Stimulated activated CD8-positive, alpha-beta memory T cell treated with anti-CD3 and anti-CD28 coated beads, Interleukin-15, amount 100 ng/mL, for 48 hours (primary cell): ENCODE data around the gene MYH9.
A peak's percentile ranks its signal among the peaks of the same experiment; 100 is the strongest.
"Not testable (repeated sequence)": the region's sequence is repeated elsewhere in the genome, so short reads cannot be mapped to it uniquely, and the experiment has no call there.

Source experiments
- DNase-seq, 2 donors: peaks; one replicate each; pipeline ENCODE4 v3.0.0-alpha.2; 2020; ENCODE audit warnings: low read depth in 2 of 2

The MYH9 gene

DNA sequence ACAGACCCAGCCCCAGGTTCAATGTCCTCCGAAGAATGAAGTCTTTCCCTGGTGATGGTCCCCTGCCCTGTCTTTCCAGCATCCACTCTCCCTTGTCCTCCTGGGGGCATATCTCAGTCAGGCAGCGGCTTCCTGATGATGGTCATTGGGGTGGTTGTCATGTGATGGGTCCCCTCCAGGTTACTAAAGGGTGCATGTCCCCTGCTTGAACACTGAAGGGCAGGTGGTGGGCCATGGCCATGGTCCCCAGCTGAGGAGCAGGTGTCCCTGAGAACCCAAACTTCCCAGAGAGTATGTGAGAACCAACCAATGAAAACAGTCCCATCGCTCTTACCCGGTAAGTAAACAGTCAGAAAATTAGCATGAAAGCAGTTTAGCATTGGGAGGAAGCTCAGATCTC lies 120.7 kb downstream of the MYH9 start:
- DNase-seq = no peak

DNA sequence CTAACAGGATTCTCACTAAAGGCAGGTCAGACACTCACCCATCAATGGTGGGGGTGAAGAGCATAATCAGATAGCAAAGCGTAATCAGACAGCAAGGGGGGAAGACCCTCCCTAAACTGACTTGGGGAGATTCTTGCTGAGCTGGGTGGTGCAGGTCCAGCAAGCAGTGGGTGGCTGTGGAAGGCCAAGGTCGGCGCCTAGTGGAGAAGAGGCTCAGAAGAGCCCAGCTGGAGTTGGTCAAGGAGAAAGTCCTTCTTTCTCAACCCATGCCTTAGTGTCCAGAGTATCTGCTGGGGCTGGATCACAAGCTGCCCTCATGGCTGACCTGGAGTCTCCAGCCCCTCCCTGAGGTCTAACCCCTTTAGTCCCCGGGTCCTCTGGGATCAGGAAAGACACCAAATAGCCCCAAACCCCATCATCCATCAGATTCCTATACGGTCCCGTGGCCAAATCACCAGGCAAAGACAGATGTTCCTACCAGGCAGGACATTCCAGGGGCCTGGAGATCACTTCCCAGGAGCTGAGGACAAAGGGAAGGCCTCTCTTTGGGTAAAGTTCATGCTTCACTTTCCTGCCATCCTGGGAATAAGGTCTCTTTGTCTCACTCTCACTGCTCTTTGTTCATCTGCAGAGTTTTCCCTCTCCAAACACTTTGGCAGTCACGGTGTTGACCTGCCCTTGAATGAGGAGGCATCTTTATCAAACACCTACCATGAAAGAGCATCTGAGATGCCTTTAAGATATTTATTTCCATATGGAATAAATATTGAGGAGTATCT lies 123.7 kb downstream of the MYH9 start:
- not testable (repeated sequence) for DNase-seq

DNA sequence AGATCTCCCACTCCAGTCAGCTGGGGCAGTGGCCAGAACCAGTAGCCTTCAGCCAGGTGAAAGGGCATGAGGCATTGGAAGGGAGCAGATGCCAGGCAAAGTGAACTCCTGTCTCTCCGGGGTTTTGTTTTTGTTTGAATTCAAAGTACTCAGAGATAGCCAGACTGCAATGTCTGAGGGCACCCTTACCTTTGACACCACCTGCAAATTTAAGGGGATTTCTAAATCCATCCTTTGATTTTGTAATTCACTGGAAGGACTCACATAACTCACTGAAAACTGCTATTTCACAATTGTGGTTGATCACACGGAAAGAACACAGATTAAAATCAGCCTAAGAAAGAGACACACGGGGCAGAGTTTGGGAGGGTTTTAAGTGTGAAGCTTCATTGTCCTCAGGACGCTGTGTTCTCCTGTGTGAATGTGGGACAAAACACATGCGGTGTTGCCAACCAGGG lies 124.5 kb downstream of the MYH9 start:
- not testable (repeated sequence) for DNase-seq

DNA sequence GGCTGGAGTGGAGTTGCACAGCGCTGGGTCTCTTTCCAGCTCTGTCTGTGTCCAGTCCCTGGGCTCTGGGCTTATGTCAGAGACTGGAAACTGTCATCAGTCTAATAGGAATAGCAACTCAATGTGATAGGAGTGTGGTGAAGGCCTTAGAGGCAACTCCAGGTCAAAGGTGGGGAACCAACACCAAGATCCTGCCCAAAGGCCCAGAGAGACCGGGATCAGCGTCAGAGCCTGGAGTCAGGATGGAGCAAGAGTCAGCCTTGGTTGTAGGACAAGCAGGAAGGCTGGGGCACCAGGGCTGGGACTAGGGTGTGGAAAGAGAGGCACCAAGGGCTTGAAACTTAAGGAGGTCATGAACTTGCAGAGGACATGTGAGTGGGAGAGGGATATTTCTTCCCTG lies 125.5 kb downstream of the MYH9 start:
- not testable (repeated sequence) for DNase-seq

DNA sequence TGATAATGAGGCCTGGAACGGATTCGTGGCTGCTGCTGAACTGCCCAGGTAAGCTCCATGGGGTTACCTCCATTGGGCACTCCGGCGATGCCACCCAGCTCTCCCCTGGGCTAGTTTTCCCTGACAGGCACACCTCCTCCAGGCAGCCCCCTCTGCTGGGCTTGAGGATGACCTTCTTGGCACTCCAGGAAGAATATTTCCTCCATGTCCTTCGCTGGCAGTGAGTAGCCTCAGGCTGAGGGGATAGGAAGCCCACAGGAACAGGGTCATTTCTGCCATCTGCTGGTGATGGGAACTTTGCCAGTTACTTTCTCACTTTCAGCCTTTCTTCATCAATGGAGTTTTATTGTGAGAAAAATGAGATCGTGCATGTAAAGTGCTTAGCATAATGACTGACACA lies 126.1 kb downstream of the MYH9 start:
- not testable (repeated sequence) for DNase-seq

DNA sequence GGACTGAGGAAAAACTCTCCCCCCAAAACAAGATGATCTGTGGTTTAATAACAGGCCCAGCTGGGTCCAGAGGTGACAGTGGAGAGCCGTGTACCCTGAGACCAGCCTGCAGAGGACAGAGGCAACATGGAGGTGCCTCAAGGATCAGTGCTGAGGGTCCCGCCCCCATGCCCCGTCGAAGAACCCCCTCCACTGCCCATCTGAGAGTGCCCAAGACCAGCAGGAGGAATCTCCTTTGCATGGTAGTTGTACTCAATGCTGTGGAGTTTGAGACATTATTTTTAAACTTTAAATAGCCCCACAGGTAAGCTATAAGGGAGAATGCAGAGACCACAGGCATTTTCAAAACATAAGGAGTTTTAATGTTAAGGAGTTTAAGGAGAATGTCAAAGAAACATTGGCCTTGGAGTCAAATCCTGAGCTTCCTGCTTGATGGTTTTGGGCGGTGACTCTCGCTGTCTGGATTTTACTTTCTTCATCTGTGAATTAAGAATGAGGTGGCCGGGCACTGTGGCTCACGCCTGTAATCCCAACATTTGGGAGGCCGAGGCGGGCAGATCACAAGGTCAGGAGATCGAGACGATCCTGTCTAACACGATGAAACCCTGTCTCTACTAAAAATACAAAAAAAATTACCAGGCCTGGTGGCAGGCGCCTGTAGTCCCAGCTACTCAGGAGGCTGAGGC lies 128.0 kb downstream of the MYH9 start:
- no peak for DNase-seq

DNA sequence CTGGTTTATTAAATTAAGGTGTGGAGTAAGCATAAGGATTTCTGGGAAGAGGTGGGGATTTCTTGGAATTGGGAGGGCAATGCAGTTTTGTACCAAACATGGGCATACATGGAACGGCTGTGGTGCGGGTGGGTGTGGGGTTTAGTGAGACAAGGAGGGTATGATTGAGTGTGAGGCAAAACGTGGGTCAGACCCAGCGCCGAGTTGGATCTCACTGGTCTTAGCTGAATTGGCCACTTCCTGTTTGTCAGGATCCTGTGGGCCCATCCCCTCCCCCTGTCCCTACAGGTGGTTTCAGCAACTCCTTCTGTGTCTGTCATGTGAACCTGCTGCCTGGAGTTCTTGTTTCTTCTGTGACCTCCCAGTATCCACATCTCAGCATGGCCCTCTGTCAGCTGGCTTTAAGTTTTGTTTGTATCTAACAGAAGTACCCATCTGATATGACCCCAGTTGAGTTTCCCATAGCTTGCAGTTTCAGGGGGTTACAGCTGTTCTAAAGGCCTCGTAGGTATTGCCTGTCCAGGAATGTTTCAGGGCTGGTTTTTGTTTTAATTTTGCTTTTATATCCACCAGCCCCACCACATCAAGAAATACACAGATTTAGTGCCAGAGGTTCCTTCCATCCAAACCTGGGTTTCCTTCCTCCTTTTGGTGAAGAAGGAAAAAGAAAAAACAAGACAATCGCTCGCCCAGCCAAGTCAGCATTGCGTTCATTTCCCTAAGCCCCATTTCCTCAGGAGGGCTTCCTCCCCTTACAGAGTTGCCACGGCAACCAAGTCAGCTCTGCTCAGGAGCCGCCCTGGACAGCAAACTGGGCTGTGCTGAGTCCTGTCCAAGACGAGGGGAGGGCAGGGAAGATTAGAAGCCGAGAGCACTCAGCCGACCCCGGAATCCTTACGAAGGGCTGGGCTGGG lies 128.8 kb downstream of the MYH9 start:
- DNase-seq = peak in 1 of 2 donors; percentile 40

DNA sequence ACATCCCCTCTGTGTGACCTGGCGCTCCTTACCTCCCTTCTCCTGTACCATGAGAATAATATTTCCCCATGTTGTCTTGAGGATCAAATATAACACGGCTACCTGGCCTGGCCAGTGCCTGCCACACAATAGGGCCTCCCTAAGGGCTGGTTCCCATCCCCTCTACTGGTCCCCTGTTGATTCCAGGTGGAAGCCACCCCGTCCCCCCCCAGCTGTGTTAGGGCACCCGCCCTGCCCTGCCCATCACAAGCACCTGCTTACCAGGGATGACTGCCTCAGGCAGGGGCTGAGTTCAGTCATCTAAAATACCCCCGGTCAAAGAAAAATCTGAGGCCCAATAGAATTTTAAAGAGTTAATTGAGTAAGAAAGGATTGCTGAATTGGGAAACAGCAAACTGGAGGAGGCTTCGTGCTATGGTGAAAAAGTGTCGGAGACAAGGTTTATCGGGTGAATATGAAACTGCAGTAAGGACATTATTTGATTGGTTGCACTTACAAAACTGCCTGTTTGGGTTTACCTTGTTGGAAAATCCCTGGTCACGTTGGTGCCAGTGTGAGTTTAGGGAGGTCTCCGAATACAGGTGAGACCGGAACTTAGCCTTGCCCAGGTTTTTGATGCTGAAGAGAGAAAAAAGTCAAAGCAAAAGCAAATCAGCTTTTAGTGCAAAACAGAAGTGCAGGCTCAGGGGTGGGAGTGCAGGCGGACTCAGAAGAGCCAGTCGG lies 129.7 kb downstream of the MYH9 start:
- no peak for DNase-seq

DNA sequence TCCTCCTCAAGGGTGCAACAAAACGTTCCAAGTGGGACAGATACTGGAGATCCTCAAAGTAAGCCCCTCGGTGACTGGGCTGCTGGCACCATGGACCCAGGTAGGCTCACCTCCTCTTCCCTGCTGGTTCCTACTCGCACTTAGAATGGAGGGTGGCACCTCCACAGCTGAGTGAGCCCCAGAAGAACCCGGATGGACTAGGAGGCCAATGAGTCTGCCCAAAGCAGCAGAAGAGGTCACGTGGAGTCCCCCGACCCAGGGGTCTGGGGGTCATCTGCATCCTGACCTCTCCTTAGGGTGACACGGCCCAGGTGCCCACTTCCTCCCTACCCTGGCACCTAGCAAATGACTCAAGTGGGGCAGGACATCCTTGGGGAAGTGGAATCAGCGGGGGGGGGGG lies 130.5 kb downstream of the MYH9 start:
- DNase-seq = no peak

DNA sequence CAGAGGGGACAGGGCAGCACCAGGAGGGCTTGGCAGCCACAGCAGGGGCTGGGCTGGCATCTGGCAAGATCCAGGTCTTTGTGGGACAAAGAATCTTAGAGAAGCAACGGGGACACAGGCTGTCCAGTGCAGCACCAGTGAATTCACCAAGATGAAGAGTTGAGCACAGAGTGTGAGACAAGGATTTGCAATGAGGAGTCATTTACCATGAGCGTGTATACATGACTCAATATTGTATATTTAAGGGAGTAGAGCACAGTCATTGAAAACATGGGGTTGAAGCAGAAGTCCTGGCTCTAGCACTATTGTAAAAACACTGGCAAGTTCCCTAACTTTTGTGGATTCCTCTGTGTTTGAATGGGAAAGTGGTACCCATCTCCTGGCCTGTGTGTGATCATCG lies 131.3 kb downstream of the MYH9 start:
- no peak for DNase-seq

DNA sequence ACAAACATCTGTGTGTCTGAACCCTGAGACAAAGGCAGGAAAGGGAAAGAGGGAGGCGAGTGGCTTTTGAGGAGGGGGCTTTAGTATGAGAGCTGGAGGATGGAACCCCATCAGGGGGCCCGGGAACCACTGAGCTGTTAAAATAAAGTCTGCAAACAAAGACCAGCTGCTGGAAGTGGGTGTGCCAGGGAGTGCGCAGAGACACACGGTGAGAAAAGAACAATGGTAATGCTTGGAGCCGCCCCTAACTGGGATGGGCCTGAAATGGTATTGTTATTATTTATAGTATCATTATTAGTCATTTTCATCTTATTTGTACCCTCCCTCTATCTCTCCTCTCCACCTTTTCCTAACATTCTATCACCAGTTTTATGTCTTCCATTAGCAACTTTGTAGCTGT lies 132.2 kb downstream of the MYH9 start:
- not testable (repeated sequence) for DNase-seq

DNA sequence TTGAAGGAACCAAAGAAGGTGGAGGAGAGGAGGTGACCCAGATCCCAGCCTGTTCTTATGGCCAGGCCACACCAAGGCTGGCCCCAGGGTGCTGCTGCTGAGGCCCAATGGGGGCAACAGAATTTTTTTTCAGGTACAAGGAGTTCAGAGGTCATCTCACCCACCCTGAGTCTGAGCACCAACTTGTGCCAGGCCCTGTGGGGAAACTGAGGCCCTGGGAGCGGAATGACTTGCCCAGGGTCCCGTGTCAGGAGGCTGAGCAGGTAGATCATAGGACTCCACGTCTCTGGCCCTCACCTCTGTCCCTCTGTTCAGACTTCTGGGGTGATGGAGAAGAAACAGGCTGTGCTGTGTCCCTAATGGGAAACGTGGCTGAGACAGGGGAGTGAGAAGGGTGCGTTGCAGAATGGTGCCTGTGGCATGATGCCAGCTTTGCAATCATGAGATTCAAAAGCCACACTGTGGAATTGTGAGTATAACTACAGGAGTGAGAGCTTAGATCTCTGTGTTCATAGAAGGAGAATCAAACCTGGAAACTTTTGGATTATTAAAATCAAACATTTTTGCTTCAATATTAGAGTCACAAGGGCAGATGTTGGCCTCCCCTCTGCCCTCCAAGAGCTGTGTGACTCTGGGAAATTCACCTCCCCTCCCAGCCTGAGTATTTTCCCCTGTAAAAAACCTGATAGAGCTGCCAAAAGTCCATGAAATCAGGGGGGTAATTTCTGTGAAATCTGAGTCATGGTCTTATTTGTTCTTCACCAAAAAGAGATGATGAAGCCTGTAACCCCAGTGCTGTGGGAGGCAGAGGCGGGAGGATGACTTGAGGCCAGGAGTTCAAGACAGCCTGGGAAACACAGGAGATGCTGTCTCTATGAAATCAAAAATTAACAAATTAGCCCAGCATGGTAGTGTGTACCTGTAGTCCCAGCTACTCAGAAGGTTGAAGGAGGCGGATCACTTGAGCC lies 134.0 kb downstream of the MYH9 start:
- no peak for DNase-seq

DNA sequence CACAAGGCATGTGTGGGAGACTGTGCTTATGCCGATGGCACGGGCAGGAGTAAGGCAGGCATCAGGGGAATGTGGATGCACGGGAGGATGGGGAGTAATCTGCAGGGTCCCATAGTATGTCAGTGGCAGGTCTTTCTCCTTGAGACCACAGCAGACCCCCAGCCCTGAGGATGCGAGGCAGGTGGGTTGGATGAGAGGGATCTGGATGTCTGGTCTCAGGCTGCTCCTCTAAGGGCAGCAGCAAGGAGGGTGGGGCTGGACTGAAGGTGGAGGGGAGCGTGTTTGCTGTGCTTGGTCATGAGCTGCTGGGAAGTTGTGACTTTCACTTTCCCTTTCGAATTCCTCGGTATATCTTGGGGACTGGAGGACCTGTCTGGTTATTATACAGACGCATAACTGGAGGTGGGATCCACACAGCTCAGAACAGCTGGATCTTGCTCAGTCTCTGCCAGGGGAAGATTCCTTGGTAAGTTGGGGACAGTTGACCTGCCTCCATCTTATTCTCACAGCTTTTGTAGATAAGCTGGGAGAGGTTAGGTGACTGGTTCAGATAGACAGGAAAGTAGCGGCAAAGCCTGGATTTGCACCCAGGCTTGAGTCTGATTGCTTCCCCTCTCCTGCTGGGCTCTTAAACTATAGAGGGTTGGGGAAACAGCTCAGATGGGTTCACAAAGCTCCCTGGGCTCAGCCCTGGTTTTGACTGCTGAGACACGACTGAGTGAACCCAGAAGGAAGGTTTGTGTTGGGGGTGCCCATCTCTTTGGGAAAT lies 134.8 kb downstream of the MYH9 start, which contains the start of gene APOL1:
TSS of gene APOL1 (plus strand) at position 380 of the 769 bp plus-strand sequence. CDS start 1,823 bp downstream, outside the sequence.
- peak in 1 of 2 donors; percentile 35 for DNase-seq

DNA sequence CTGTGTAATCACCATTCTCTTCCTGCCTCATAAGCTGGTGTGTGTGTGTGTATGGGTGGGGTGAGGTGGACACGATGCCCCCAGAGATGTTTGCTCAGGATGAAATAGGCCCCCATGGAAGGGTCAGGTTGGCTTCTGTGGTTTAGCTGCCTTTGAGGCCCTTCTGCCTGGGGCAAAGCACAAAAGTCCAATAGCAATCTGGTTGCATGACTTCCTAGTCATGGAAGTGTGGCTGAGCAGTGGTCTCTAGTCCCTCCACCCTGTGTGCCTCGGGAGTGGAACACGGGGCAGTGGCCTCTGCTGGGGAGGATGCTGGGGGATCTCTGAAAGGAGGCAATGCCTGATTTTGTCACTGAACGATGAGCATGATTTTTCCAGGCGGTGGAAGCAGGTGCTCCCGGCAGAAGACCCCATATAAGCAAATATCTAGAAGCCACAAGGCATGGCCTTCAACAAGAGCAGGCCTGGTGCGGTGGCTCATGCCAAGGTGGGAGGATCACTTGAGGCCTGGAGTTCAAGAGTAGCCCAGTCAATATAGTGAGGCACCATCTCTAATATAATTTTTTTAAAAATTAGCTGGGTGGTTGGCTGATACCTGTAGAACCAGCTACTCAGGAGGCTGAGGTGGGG lies 135.7 kb downstream of the MYH9 start:
- DNase-seq = not testable (repeated sequence)

DNA sequence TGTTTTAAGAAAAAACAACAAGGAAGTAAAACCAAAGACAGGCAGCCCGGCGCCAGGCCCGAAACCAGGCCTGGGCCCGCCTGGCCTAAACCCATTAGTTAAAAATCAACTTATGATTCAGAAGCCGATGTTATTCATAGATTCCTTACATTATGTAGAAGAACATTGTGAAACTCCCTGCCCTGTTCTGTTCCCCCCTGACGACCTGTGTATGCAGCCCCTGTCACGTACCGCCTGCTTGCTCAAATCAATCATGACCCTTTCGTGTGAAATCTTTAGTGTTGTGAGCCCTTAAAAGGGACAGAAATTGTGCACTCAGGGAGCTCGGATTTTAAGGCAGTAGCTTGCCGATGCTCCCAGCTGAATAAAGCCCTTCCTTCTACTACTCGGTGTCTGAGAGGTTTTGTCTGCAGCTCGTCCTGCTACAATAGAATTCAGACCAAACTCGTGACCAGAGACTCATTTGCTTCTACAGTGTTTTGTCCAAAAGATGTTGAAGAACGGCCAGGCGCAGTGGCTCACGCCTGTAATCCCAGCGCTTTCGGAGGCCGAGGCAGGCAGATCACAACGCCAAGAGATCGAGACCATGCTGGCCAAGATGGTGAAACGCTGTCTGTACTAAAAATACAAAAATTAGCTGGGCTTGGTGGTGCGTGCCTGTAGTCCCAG lies 137.3 kb downstream of the MYH9 start:
- DNase-seq = not testable (repeated sequence)

DNA sequence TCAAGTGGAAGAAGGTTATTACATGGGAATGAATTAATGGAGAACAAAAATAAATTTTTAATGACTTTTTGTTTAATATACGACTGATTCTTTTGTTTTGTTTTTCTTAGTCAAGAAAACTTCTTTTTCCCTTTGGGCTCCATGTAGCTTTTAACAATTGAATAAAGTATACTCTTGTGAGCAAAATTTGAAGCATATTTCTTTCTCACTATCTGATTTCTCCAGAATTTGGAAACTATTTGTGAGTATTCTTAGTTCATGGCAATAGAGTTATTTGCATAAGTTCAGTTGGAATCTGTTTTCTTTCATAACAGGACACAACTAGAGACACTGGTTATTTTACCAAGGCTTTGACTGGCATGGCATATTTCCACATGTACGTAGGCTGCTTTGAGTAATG lies 138.6 kb downstream of the MYH9 start:
- DNase-seq = no peak

DNA sequence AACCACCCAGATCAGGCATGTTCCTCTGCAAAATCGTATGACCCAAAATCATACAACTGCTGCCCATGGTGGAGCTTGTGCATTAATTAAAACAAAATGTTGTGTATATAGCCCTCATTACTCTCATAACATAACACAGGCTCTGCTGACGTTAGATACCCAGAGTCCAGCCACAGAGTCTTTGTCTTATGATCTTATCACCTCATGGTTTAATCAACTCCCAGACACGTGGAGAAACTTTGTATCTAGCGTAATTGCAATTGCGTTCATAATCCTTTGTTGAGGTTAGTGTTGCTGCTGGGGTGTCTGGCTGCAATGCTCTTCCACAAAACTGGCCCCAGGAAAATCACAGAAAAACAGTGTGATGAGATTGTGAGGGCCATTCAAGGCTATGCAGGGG lies 139.8 kb downstream of the MYH9 start:
- no peak for DNase-seq

DNA sequence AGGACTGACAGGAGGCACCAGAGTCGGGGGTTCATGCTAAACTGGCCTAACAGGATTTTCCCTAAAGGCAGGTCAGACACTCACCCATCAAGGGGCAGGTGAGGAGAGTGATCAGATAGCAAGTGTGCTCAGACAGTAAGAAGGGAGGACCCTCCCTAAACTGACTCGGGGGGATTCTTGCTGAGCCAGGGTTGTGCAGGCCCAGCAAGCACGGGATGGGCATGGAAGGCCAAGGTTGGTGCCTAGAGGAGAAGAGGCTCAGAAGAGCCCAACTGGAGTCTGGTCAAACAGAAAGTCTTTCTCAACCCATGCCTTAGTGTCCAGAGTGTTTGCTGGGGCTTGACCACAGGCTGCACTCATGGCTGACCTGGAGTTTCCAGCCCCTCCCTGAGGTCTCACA lies 141.0 kb downstream of the MYH9 start:
- DNase-seq = no peak
